PC-9 (cell line): ENCODE data around the gene MEGF8. TPM values are rescaled to one million over a fixed set of nuclear protein-coding genes. Genes with fewer than 3 reads are reported as not detected.

ENCODE experiments used
- BruUV-seq: library from RNA; stranded (reverse); fragments of 400-500 nt; replicated peaks from 2 replicates; lab custom pipeline; 2021; lab: Mats Ljungman, UMichigan
- CTCF ChIA-PET: fragments of 300-600 bp; sonication (Branson Sonifier 250); formaldehyde crosslinking; loops from one replicate; lab custom pipeline; 2022; ENCODE audit warnings: antibody characterized with exemption; lab: Charles Lee
- POLR2A ChIA-PET: fragments of 300-600 bp; sonication (Branson Sonifier 250); formaldehyde crosslinking; loops from one replicate; lab custom pipeline; 2022; ENCODE audit warnings: antibody characterized with exemption; ENCODE audit not compliant: unreplicated experiment; lab: Charles Lee
- DNase-seq, 2 experiments: peaks; one replicate each; pipeline versions ENCODE4 v3.0.0 to v3.0.0-alpha.2; 2015 to 2022; ENCODE audit warnings: mixed read lengths in 1 of 2
- H2AFZ ChIP-seq: fragments of 200-600 bp; sonication (generic); 2 replicates; pipeline ENCODE4 v1.8.1; 2017; ENCODE audit warnings: antibody characterized with exemption
- H3F3A ChIP-seq: fragments of 200-600 bp; sonication (generic); 2 replicates; pipeline ENCODE4 v1.8.1; 2017; ENCODE audit warnings: antibody characterized with exemption, mild to moderate bottlenecking, low read depth; ENCODE audit not compliant: insufficient read depth
- H3K27ac ChIP-seq: fragments of 200-600 bp; sonication (generic); 2 replicates; pipeline ENCODE4 v1.6.1; 2016; ENCODE audit warnings: mixed run types
- H3K27me3 ChIP-seq: fragments of 200-600 bp; sonication (generic); 2 replicates; pipeline ENCODE4 v1.6.1; 2016; ENCODE audit warnings: low read depth, mixed run types; ENCODE audit not compliant: insufficient read depth
- H3K36me3 ChIP-seq: fragments of 200-600 bp; sonication (generic); 2 replicates; pipeline ENCODE4 v1.6.1; 2016; ENCODE audit warnings: low read depth, mixed run types
- H3K4me1 ChIP-seq: fragments of 200-600 bp; sonication (generic); replicated peaks from 2 replicates; pipeline ENCODE4 v1.6.1; 2016; ENCODE audit warnings: mixed run types; ENCODE audit not compliant: insufficient read depth
- H3K4me2 ChIP-seq: fragments of 200-600 bp; sonication (generic); 2 replicates; pipeline ENCODE4 v1.6.1; 2017; ENCODE audit warnings: mixed run types
- H3K4me3 ChIP-seq: fragments of 200-600 bp; sonication (generic); 2 replicates; pipeline ENCODE4 v1.6.1; 2016; ENCODE audit warnings: mixed run types
- H3K79me2 ChIP-seq: fragments of 200-600 bp; sonication (generic); 2 replicates; pipeline ENCODE4 v1.6.1; 2017; ENCODE audit warnings: low read depth, mixed run types
- H3K9me2 ChIP-seq: fragments of 200-600 bp; sonication (generic); 2 replicates; pipeline ENCODE4 v1.8.1; 2017; ENCODE audit warnings: mild to moderate bottlenecking; ENCODE audit not compliant: insufficient read depth
- H3K9me3 ChIP-seq: fragments of 200-600 bp; sonication (generic); 2 replicates; pipeline ENCODE4 v1.8.1; 2016; ENCODE audit warnings: low read depth; ENCODE audit not compliant: insufficient read depth
- H4K20me1 ChIP-seq: fragments of 200-600 bp; sonication (generic); 2 replicates; pipeline ENCODE4 v1.8.1; 2017; ENCODE audit not compliant: insufficient read depth
- CTCF ChIP-seq: fragments of 200-600 bp; sonication (generic); conservative IDR thresholded peaks from 2 replicates; pipeline ENCODE4 v1.6.1; 2017; ENCODE audit warnings: mixed run types, antibody characterized with exemption, mild to moderate bottlenecking, moderate library complexity
- EZH2 ChIP-seq: fragments of 200-600 bp; sonication (generic); IDR thresholded peaks from 2 replicates; pipeline ENCODE4 v1.8.0; 2017; ENCODE audit warnings: antibody characterized with exemption, low read depth
- intact Hi-C: fragments of 100-400 bp; cut with micrococcal nuclease; formaldehyde crosslinking; loops from one replicate; pipeline ENCODE4 v1.10.0; 2022; ENCODE audit not compliant: unreplicated experiment
- total RNA-seq: library from RNA; stranded (reverse); gene quantifications from 2 replicates; pipeline ENCODE4 v1.2.3, GENCODE V29; 2021

The MEGF8 gene
- total RNA-seq, 1 experiment from 2014 or later: 40.6 TPM

GRCh38 chr19:42276821-42277220 lies 48.6 kb upstream of the MEGF8 start:
- Histone ChIP-seq H3K4me2 (no peak overlapping the region), H3F3A (peaks cover 20% of the 10 kb centered on the region; the same call in 1 of the 2 replicates), H2AFZ (no peak overlapping the region), H3K9me3 (no peaks in the 10 kb centered on the region), H3K4me3 (no peak overlapping the region), H3K27me3 (no peaks in the 10 kb centered on the region), H3K36me3 (no peaks in the 10 kb centered on the region; the same call in 1 of the 2 replicates), H4K20me1 (no peaks in the 10 kb centered on the region; the same call in 1 of the 2 replicates), H3K9me2 (no peaks in the 10 kb centered on the region), H3K4me1 (peaks cover 18% of the 10 kb centered on the region), H3K79me2 (no peaks in the 10 kb centered on the region), H3K27ac (no peak overlapping the region)
- ChIA-PET CTCF (interaction anchor here (0.6 kb wide), 1 partner anchor 26 kb away, joined by 8 read pairs; no protein-coding TSS in a partner anchor), POLR2A (no interaction called here)
- intact Hi-C loops: no loop called here
- TF ChIP-seq CTCF (no peak), EZH2 (no peak)
- no peak for DNase-seq
- no TSS peak for BruUV-seq

GRCh38 chr19:42277821-42278451 lies 47.5 kb upstream of the MEGF8 start:
- TF ChIP-seq CTCF: no peak
- TF ChIP-seq EZH2: no peak
- no peak overlapping the region for H3K27ac ChIP-seq
- intact Hi-C loops: no loop called here
- H3K27me3 ChIP-seq: no peaks in the 10 kb centered on the region
- DNase-seq: peak in 1 of 2 experiments; percentile 74
- BruUV-seq: no TSS peak
- H3K79me2 ChIP-seq: no peaks in the 10 kb centered on the region
- peaks cover 29% of the 10 kb centered on the region for H3K4me1 ChIP-seq
- POLR2A ChIA-PET: interaction anchor here (0.6 kb wide), 1 partner anchor 12 kb away, joined by 4 read pairs; no protein-coding TSS in a partner anchor
- CTCF ChIA-PET: no interaction called here
- H3F3A ChIP-seq: peaks cover 28% of the 10 kb centered on the region; the same call in 1 of the 2 replicates
- H4K20me1 ChIP-seq: no peaks in the 10 kb centered on the region; the same call in 1 of the 2 replicates
- no peaks in the 10 kb centered on the region for H3K9me2 ChIP-seq
- no peak overlapping the region for H3K4me3 ChIP-seq
- no peaks in the 10 kb centered on the region for H3K9me3 ChIP-seq
- H2AFZ ChIP-seq: no peak overlapping the region
- no peak overlapping the region for H3K4me2 ChIP-seq
- no peaks in the 10 kb centered on the region; the same call in 1 of the 2 replicates for H3K36me3 ChIP-seq

- H3K9me2 ChIP-seq: no peaks in the 10 kb centered on the region
- peaks cover 3% of the 10 kb centered on the region; the same call in 1 of the 2 replicates for H4K20me1 ChIP-seq
- H3K9me3 ChIP-seq: no peaks in the 10 kb centered on the region
- BruUV-seq: no TSS peak
- ChIA-PET POLR2A (no interaction called here), CTCF (interaction anchor here (1.6 kb wide), 1 partner anchor 32 kb away, joined by 7 read pairs; no protein-coding TSS in a partner anchor)
- no peaks in the 10 kb centered on the region for H3K79me2 ChIP-seq
- no peak overlapping the region for H2AFZ ChIP-seq
- no peak for DNase-seq
- TF ChIP-seq EZH2 (no peak), CTCF (no peak)
- H3K4me3 ChIP-seq: no peak overlapping the region
- H3K27me3 ChIP-seq: no peaks in the 10 kb centered on the region
- peaks cover 33% of the 10 kb centered on the region; the same call in 1 of the 2 replicates for H3F3A ChIP-seq
- no peak overlapping the region for H3K27ac ChIP-seq
- intact Hi-C loops: no loop called here
- H3K36me3 ChIP-seq: no peaks in the 10 kb centered on the region; the same call in 1 of the 2 replicates
- H3K4me2 ChIP-seq: no peak overlapping the region
- H3K4me1 ChIP-seq: peaks cover 35% of the 10 kb centered on the region
Observed at GRCh38 chr19:42278452-42279154, 46.8 kb upstream of the MEGF8 start.
